K562 (cell line): ENCODE data around the gene ATP5PD. TPM values are rescaled to one million over a fixed set of nuclear protein-coding genes. Genes with fewer than 3 reads are reported as not detected.
A peak's percentile ranks its signal among the peaks of the same experiment; 100 is the strongest.

Experiments
- DEAF1 ChIP-seq: fragments of 450-650 bp; formaldehyde crosslinking; IDR thresholded peaks from 2 replicates; pipeline ENCODE4 v1.4.0; 2020; ENCODE audit warnings: mild to moderate bottlenecking, moderate library complexity
- DLX4 ChIP-seq: fragments of 250-450 bp; sonication (Bioruptor Pico); IDR thresholded peaks from 2 replicates; pipeline ENCODE4 v1.6.1; 2021; ENCODE audit warnings: mild to moderate bottlenecking
- ESRRB ChIP-seq: fragments of 250-450 bp; sonication (Bioruptor Pico); IDR thresholded peaks from 2 replicates; pipeline ENCODE4 v1.5.0; 2020; ENCODE audit warnings: mild to moderate bottlenecking, moderate library complexity, borderline replicate concordance
- HDAC2 ChIP-seq: fragments of 450-650 bp; IDR thresholded peaks from 2 replicates; pipeline ENCODE4 v1.6.1; 2016; ENCODE audit warnings: mild to moderate bottlenecking
- HMG20A ChIP-seq: fragments of 450-650 bp; formaldehyde crosslinking; conservative IDR thresholded peaks from 2 replicates; pipeline ENCODE4 v1.4.0; 2020; ENCODE audit warnings: mild to moderate bottlenecking, mixed read lengths
- HMGXB4 ChIP-seq: sonication (generic); formaldehyde crosslinking; IDR thresholded peaks from 2 replicates; pipeline ENCODE4 v1.8.1; 2023; ENCODE audit warnings: mild to moderate bottlenecking, missing genetic modification reagents
- NCOR1 ChIP-seq: fragments of 450-650 bp; IDR thresholded peaks from 2 replicates; pipeline ENCODE4 v1.6.1; 2016; ENCODE audit warnings: mild to moderate bottlenecking, moderate library complexity
- NR2C2 ChIP-seq, 2 experiments: fragments of 200-800 bp in 1 of 2; sonication (Bioruptor generic) in 1 of 2; sonication (generic) in 1 of 2; formaldehyde crosslinking in 1 of 2; IDR thresholded peaks; 2 replicates each; pipeline versions ENCODE4 v1.6.1 to v1.8.0; 2016 to 2022; ENCODE audit warnings: mild to moderate bottlenecking in 1 of 2, missing compliant biosample characterization in 1 of 2, missing genetic modification characterization in 1 of 2, missing genetic modification reagents in 1 of 2
- ZNF512 ChIP-seq: IDR thresholded peaks from 2 replicates; pipeline ENCODE4 v1.6.1; 2016; ENCODE audit warnings: missing genetic modification characterization, missing compliant biosample characterization
- polyA plus RNA-seq, 8 experiments: library from polyadenylated mRNA; depleted of rRNA in 4 of 8; stranded (reverse) in 5 of 8; unstranded in 3 of 8; fragments of >200 nt; fragmentation: Nextera tagmentation in 2 of 8; fragmentation: Illumina TruSeq in 1 of 8; extraction: Ambion mirVana in 2 of 8; extraction: Trizol in 1 of 8; gene quantifications; 2 replicates each; pipeline versions ENCODE4 v1.2.1 to v1.2.3, GENCODE V29; 2011 to 2014; ENCODE audit warnings: inconsistent platforms in 1 of 8, missing spikeins in 1 of 8
- total RNA-seq, 7 experiments: library from RNA; depleted of rRNA in 6 of 7; stranded (reverse); fragments of >200 nt in 6 of 7; fragmentation: Illumina TruSeq in 2 of 7; extraction: Trizol in 2 of 7; gene quantifications; 2 replicates each; pipeline versions ENCODE4 v1.2.1 to v1.2.3, GENCODE V29; 2011 to 2021; ENCODE audit warnings: low replicate concordance in 1 of 7

ATP5PD gene
- total and polyA plus RNA-seq, 9 of the 15 experiments (the other 6 are each of a cell fraction or from before 2014, with no cell fraction given), result 271 to 828 (median 432) TPM

GRCh38 chr17:75059369-75060345, 12.9 kb upstream of the ATP5PD start (continued):
- TF ChIP-seq DEAF1 (CRISPR knock-in tag) (0 out of 2 replicates have a peak, but pooled peaks have one; percentile 50), ZNF512 (no peak), NCOR1 (no peak), NR2C2 (CRISPR knock-in tag; IDR thresholded peaks at IDR 0.05) (no peak), NR2C2 (tag; IDR thresholded peaks at IDR 0.05) (no peak), HMG20A (CRISPR knock-in tag) (no peak), HMGXB4 (CRISPR knock-in tag) (no peak), ESRRB (no peak), DLX4 (CRISPR knock-in tag) (no peak), HDAC2 (no peak)
- TF ChIP-seq, all 486 proteins: peak for 23
